B cell (primary cell): ENCODE data around the gene PRKN. TPM values are rescaled to one million over a fixed set of nuclear protein-coding genes. Genes with fewer than 3 reads are reported as not detected.

ENCODE experiments used
- ATAC-seq: fragments of 200-7000 bp; cut with Tn5 transposase; one replicate; pipeline ENCODE4 v1.10.0; 2021; ENCODE audit warnings: low read depth, mild to moderate bottlenecking, moderate number of reproducible peaks, moderate library complexity
- CTCF ChIA-PET: fragments of 350-600 bp; sonication (Branson Sonifier 250); formaldehyde crosslinking; loops from one replicate; lab custom pipeline; 2021; ENCODE audit warnings: antibody characterized with exemption, inconsistent platforms; lab: Charles Lee
- POLR2A ChIA-PET: fragments of 350-600 bp; sonication (Branson Sonifier 250); formaldehyde crosslinking; loops from one replicate; lab custom pipeline; 2021; ENCODE audit warnings: antibody characterized with exemption; lab: Charles Lee
- DNase-seq: peaks from one replicate; pipeline ENCODE4 v3.0.0; 2013
- H2AFZ ChIP-seq: 2 replicates; pipeline ENCODE4 v1.6.1; 2012; ENCODE audit warnings: mild to moderate bottlenecking, low read depth, low read length; ENCODE audit not compliant: insufficient read depth, poor library complexity, severe bottlenecking
- H3K27ac ChIP-seq, 2 donors: 1 replicate in 1 of 2; 2 replicates in 1 of 2; pipeline ENCODE4 v1.5.1; 2012 to 2013; ENCODE audit warnings: low read length in 2 of 2, mild to moderate bottlenecking in 2 of 2, moderate library complexity in 1 of 2
- H3K27me3 ChIP-seq, 4 experiments: fragments of 200-600 bp in 1 of 4; sonication (generic) in 1 of 4; replicated peaks in 1 of 4; 1 replicate in 2 of 4; 2 replicates in 2 of 4; pipeline versions ENCODE4 v1.6.1 to v1.7.0; 2013 to 2016; ENCODE audit warnings: low read length in 3 of 4, mild to moderate bottlenecking in 2 of 4, mixed read lengths in 1 of 4, moderate library complexity in 1 of 4; ENCODE audit not compliant: insufficient read depth in 4 of 4, control insufficient read depth in 3 of 4; ENCODE audit errors: control extremely low read depth in 1 of 4
- H3K36me3 ChIP-seq, 2 experiments: replicated peaks in 1 of 2; 1 replicate in 1 of 2; 2 replicates in 1 of 2; pipeline versions ENCODE4 v1.6.1 to v1.7.1; 2013; ENCODE audit warnings: low read length in 1 of 2; ENCODE audit not compliant: insufficient read depth in 2 of 2, control insufficient read depth in 1 of 2; ENCODE audit errors: control extremely low read depth in 1 of 2, extremely low read depth in 1 of 2
- H3K4me1 ChIP-seq, 2 donors: fragments of 200-600 bp in 1 of 2; sonication (generic) in 1 of 2; 1 replicate in 1 of 2; 2 replicates in 1 of 2; pipeline versions ENCODE4 v1.5.1 to v1.6.1; 2013 to 2017; ENCODE audit warnings: low read length in 2 of 2; ENCODE audit not compliant: control insufficient read depth in 2 of 2, insufficient read depth in 2 of 2
- H3K4me2 ChIP-seq: replicated peaks from 2 replicates; pipeline ENCODE3; 2012; ENCODE audit warnings: mild to moderate bottlenecking, low read depth, low read length; ENCODE audit not compliant: poor library complexity, severe bottlenecking
- H3K4me3 ChIP-seq, 5 experiments: fragments of 200-600 bp in 1 of 5; sonication (generic) in 1 of 5; 1 replicate in 3 of 5; 2 replicates in 2 of 5; pipeline versions ENCODE4 v1.5.1 to v1.7.0; 2011 to 2016; ENCODE audit warnings: low read length in 4 of 5, mild to moderate bottlenecking in 4 of 5, low read depth in 2 of 5, control low read depth in 1 of 5, moderate library complexity in 1 of 5; ENCODE audit not compliant: insufficient read depth in 1 of 5; ENCODE audit errors: control extremely low read depth in 1 of 5, extremely low read depth in 1 of 5
- H3K79me2 ChIP-seq: fragments of 200-600 bp; sonication (generic); one replicate; pipeline ENCODE4 v1.6.0; 2016; ENCODE audit warnings: low read length; ENCODE audit not compliant: control insufficient read depth, insufficient read depth
- H3K9ac ChIP-seq: fragments of 200-600 bp; sonication (generic); 2 replicates; pipeline ENCODE4 v1.6.1; 2017; ENCODE audit warnings: mild to moderate bottlenecking, low read length, moderate library complexity
- H3K9me3 ChIP-seq, 3 donors: one replicate each; pipeline versions ENCODE4 v1.6.1 to v1.7.1; 2013; ENCODE audit warnings: low read length in 2 of 3; ENCODE audit not compliant: control insufficient read depth in 2 of 3, insufficient read depth in 1 of 3; ENCODE audit errors: control extremely low read depth in 1 of 3
- H4K20me1 ChIP-seq: 2 replicates; pipeline ENCODE4 v1.6.0; 2012; ENCODE audit warnings: mild to moderate bottlenecking, low read length; ENCODE audit not compliant: insufficient read depth, control insufficient read depth, poor library complexity, severe bottlenecking
- H3K27ac Mint-ChIP-seq: one replicate; pipeline ENCODE4 v1.8.0; 2021; ENCODE audit warnings: mixed read lengths
- H3K27me3 Mint-ChIP-seq: one replicate; pipeline ENCODE4 v1.8.0; 2021; ENCODE audit warnings: mixed read lengths
- H3K4me1 Mint-ChIP-seq: one replicate; pipeline ENCODE4 v1.8.0; 2021; ENCODE audit warnings: mixed read lengths
- H3K4me3 Mint-ChIP-seq: one replicate; pipeline ENCODE4 v1.8.0; 2021; ENCODE audit warnings: mixed read lengths
- H3K9me3 Mint-ChIP-seq: one replicate; pipeline ENCODE4 v1.8.0; 2022; ENCODE audit warnings: mixed read lengths; ENCODE audit not compliant: insufficient read depth
- CTCF ChIP-seq: fragments of 200-600 bp; IDR thresholded peaks from one replicate; pipeline ENCODE4 v1.8.0; 2022; ENCODE audit warnings: antibody characterized with exemption, mild to moderate bottlenecking
- EZH2 ChIP-seq: IDR thresholded peaks from 2 replicates; pipeline ENCODE4 v1.6.1; 2012; ENCODE audit warnings: borderline replicate concordance, low read depth, mild to moderate bottlenecking, moderate library complexity, low read length; ENCODE audit not compliant: insufficient read depth, poor library complexity, severe bottlenecking
- WGBS: methylation state at CpG from one replicate; pipeline ENCODE4 v1.1.5; 2013; ENCODE audit warnings: missing lambda C conversion rate; ENCODE audit not compliant: insufficient coverage; 5-methylcytosine and 5-hydroxymethylcytosine counted together
- intact Hi-C: fragments of 100-400 bp; cut with micrococcal nuclease; formaldehyde crosslinking; loops from one replicate; pipeline ENCODE4 v1.10.0; 2022
- polyA plus RNA-seq: library from polyadenylated mRNA; depleted of rRNA; stranded (reverse); fragments of >200 nt; gene quantifications from 2 replicates; pipeline ENCODE4 v1.2.3, GENCODE V29; 2012
- total RNA-seq, 2 donors: library from RNA; stranded (reverse); fragments of 120-200 nt in 1 of 2; gene quantifications; 1 replicate in 1 of 2; 2 replicates in 1 of 2; pipeline versions ENCODE4 v1.2.3 to v1.2.4, GENCODE V29; 2013 to 2022

The PRKN gene
- total and polyA plus RNA-seq, 2 donors (not counting 1 experiment from before 2014, with no cell fraction given): 1.6 to 6.2 TPM

DNA sequence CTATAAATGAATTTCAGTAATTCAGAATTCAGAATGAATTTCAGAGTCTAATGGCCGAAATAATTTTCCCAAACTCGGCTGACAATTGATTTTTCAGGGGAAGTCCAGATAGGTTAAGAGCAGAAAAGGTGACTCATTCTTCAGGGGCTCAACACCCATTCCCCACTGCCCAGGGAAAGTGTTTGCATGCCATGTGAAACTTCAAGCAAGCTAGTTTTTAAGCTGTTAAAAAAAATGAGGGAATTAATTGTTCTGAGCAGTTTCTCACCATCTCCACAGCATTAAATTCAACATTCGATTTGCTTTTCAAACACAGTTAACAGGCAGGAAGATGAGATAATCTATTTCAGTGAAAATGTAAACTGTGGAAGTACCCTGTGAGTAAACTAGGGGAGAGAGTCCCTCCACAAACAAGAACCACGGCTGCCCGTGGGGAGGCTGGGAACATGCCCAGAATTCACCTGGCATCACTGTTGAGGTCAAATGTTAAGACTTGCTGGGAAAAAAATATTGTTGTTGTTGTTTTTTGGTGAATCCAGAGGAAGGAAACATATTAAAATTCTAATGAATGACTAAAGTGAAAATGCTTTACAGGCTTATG is 803.0 kb downstream of the PRKN start:
- TF ChIP-seq EZH2: no peak
- TF ChIP-seq CTCF: no peak
- H3K4me1 Mint-ChIP-seq: no peaks in the 10 kb centered on the region
- no peak overlapping the region for H3K27ac Mint-ChIP-seq
- POLR2A ChIA-PET: no interaction called here
- Histone ChIP-seq H3K4me2 (no peak overlapping the region), H3K4me3 (no peak overlapping the region), H3K79me2 (no peaks in the 10 kb centered on the region), H3K27me3 (no peaks in the 10 kb centered on the region), H3K9ac (no peak overlapping the region), H3K36me3 (no peaks in the 10 kb centered on the region), H2AFZ (no peak overlapping the region), H3K9me3 (no peaks in the 10 kb centered on the region), H3K4me1 (no peaks in the 10 kb centered on the region), H3K27ac (no peak overlapping the region), H4K20me1 (no peaks in the 10 kb centered on the region)
- DNase-seq (no peak), ATAC-seq (no peak)
- H3K4me3 Mint-ChIP-seq: no peak overlapping the region
- CTCF ChIA-PET: no interaction called here
- H3K27me3 Mint-ChIP-seq: no peaks in the 10 kb centered on the region
- intact Hi-C loops: no loop called here
- H3K9me3 Mint-ChIP-seq: no peaks in the 10 kb centered on the region
- WGBS: 88% methylated on average over 3 of the region's 5 CpGs

DNA sequence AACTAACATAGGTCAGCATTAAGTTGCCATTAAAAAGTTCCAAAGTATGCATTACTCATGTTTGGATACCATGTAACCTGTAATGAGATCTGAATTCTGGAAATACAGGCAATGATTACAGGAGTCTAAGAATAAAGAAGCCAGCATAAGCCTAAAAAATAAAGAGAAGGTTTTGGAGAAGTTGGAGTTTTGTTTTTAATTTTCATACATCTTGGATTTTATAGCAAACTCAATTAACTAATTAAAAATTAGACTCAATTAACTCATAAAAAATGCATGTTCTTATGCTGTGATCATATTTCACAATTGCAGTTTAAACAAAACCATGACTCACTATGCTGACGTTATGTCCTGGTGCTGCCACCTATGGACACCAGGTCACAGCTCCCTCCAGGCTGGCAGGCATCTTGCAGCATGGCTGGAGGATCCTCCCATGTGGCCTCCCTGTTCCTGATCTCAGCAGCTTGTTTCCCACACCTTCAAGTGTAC is 804.9 kb downstream of the PRKN start:
- H3K9ac ChIP-seq: no peak overlapping the region

More for the DNA sequence above, 804.9 kb downstream of the PRKN start:
- Histone ChIP-seq H4K20me1 (no peaks in the 10 kb centered on the region), H3K4me3 (no peak overlapping the region), H3K36me3 (no peaks in the 10 kb centered on the region), H3K9me3 (no peaks in the 10 kb centered on the region), H3K27ac (no peak overlapping the region), H3K4me2 (no peak overlapping the region), H3K27me3 (no peaks in the 10 kb centered on the region), H2AFZ (no peak overlapping the region), H3K4me1 (no peaks in the 10 kb centered on the region), H3K79me2 (no peaks in the 10 kb centered on the region)
- CTCF ChIA-PET: no interaction called here
- intact Hi-C loops: no loop called here
- no peak for DNase-seq
- Mint-ChIP-seq H3K9me3 (no peaks in the 10 kb centered on the region), H3K4me3 (no peak overlapping the region), H3K27me3 (no peaks in the 10 kb centered on the region), H3K4me1 (no peaks in the 10 kb centered on the region), H3K27ac (no peak overlapping the region)
- POLR2A ChIA-PET: no interaction called here
- ATAC-seq: no peak
- TF ChIP-seq CTCF (no peak), EZH2 (no peak)
- 7% methylated on average over 1 of the region's 1 CpG for WGBS
